Left lung (tissue), 10 donors: ENCODE measurements around the gene TRIM14. TPM values are rescaled to one million over a fixed set of nuclear protein-coding genes. Genes with fewer than 3 reads are reported as not detected.

ENCODE experiments used
- ATAC-seq: fragments of 200-7000 bp; cut with Tn5 transposase; one replicate; pipeline ENCODE4 v1.9.1; 2020; ENCODE audit warnings: moderate library complexity
- DNase-seq, 4 donors: peaks; one replicate each; pipeline ENCODE4 v3.0.0-alpha.2; 2013 to 2020
- H3K27ac ChIP-seq, 2 donors: fragments of 200-600 bp; sonication (generic) in 1 of 2; one replicate each; pipeline versions ENCODE4 v1.5.0 to v1.8.0; 2020 to 2021
- H3K27me3 ChIP-seq, 2 donors: fragments of 200-600 bp; sonication (generic) in 1 of 2; one replicate each; pipeline versions ENCODE4 v1.5.0 to v1.8.0; 2020 to 2021
- H3K36me3 ChIP-seq, 2 donors: fragments of 200-600 bp; sonication (generic) in 1 of 2; one replicate each; pipeline versions ENCODE4 v1.5.0 to v1.8.0; 2020 to 2021
- H3K4me1 ChIP-seq, 2 donors: fragments of 200-600 bp; one replicate each; pipeline ENCODE4 v1.8.0; 2021
- H3K4me3 ChIP-seq, 2 donors: fragments of 200-600 bp; sonication (generic) in 1 of 2; one replicate each; pipeline versions ENCODE4 v1.5.0 to v1.8.0; 2020 to 2021; ENCODE audit warnings: mild to moderate bottlenecking in 1 of 2
- H3K9me3 ChIP-seq, 2 donors: fragments of 200-600 bp; sonication (generic) in 1 of 2; one replicate each; pipeline versions ENCODE4 v1.5.0 to v1.8.0; 2020 to 2021
- CTCF ChIP-seq, 2 donors: fragments of 200-600 bp; sonication (generic) in 1 of 2; IDR thresholded peaks; one replicate each; pipeline versions ENCODE4 v1.5.0 to v1.8.0; 2021; ENCODE audit warnings: antibody characterized with exemption in 2 of 2
- intact Hi-C, 2 donors: fragments of 100-400 bp; cut with DNase I; formaldehyde crosslinking; loops; one replicate each; pipeline versions ENCODE4 v1.11.2 to v1.14.2; 2022
- polyA plus RNA-seq, 6 donors: library from polyadenylated mRNA; unstranded; fragments of 120-200 nt; gene quantifications; one replicate each; pipeline ENCODE4 v1.2.1, GENCODE V29; 2013; ENCODE audit not compliant: insufficient read length in 6 of 6
- total RNA-seq, 2 donors: library from RNA; stranded (reverse); fragmentation: NEBNext Ultra II Directional; extraction: Animal tissue kit (Norgen Biotek cat#: 25700); gene quantifications; one replicate each; pipeline ENCODE4 v1.2.1, GENCODE V29; 2021
- donor health status: DM: no; HTN: yes; CAD: no.
- donor health status: DM: no; HTN: no; CAD: no.

Gene TRIM14
- total and polyA plus RNA-seq, 8 donors: 9.0 to 37.2 (median 10.4) TPM

- ATAC-seq (no peak), DNase-seq (no peak)
- H3K9me3 ChIP-seq: no peaks in the 10 kb centered on the region
- H3K4me3 ChIP-seq: no peak overlapping the region
- H3K4me1 ChIP-seq: peaks cover 0 to 15% of the 10 kb centered on the region in 2 donors
- intact Hi-C loops: no loop called here
- H3K27me3 ChIP-seq: no peaks in the 10 kb centered on the region
- TF ChIP-seq CTCF (IDR thresholded peaks at IDR 0.05): no peak
- no peak overlapping the region for H3K27ac ChIP-seq
- no peaks in the 10 kb centered on the region for H3K36me3 ChIP-seq
Observed at GRCh38 chr9:98049288-98050072, 69.5 kb downstream of the TRIM14 start.

GRCh38 chr9:98047002-98047401, 72.0 kb downstream of the TRIM14 start:
- Histone ChIP-seq H3K9me3 (no peaks in the 10 kb centered on the region), H3K4me1 (peaks cover 0 to 15% of the 10 kb centered on the region in 2 donors), H3K27ac (no peak overlapping the region), H3K4me3 (no peak overlapping the region), H3K27me3 (no peaks in the 10 kb centered on the region), H3K36me3 (no peaks in the 10 kb centered on the region)
- intact Hi-C loops: no loop called here
- DNase-seq (no peak), ATAC-seq (no peak)
- TF ChIP-seq CTCF (IDR thresholded peaks at IDR 0.05): no peak

GRCh38 chr9:98046180-98046543, 72.9 kb downstream of the TRIM14 start:
- no peak for TF ChIP-seq CTCF (IDR thresholded peaks at IDR 0.05)
- DNase-seq: no peak
- Histone ChIP-seq H3K27me3 (no peaks in the 10 kb centered on the region), H3K36me3 (no peaks in the 10 kb centered on the region), H3K27ac (no peak overlapping the region), H3K4me1 (peaks cover 0 to 15% of the 10 kb centered on the region in 2 donors), H3K9me3 (no peaks in the 10 kb centered on the region), H3K4me3 (peak overlapping the region in 1 of 2 donors; percentile 8)
- intact Hi-C loops: no loop called here
- no peak for ATAC-seq

GRCh38 chr9:98045234-98046179, 73.5 kb downstream of the TRIM14 start:
- ATAC-seq (peak; percentile 70), DNase-seq (no peak)
- no peaks in the 10 kb centered on the region for H3K27me3 ChIP-seq
- peak overlapping the region in 1 of 2 donors; percentile 8 for H3K4me3 ChIP-seq
- peaks cover 0 to 15% of the 10 kb centered on the region in 2 donors for H3K4me1 ChIP-seq
- no peaks in the 10 kb centered on the region for H3K9me3 ChIP-seq
- no peak for TF ChIP-seq CTCF (IDR thresholded peaks at IDR 0.05)
- intact Hi-C loops: no loop called here
- H3K27ac ChIP-seq: peak overlapping the region in 1 of 2 donors; percentile 38
- no peaks in the 10 kb centered on the region for H3K36me3 ChIP-seq

GRCh38 chr9:98043915-98044314, 75.1 kb downstream of the TRIM14 start:
- H3K27ac ChIP-seq: no peak overlapping the region
- intact Hi-C loops: no loop called here
- no peaks in the 10 kb centered on the region for H3K27me3 ChIP-seq
- DNase-seq: no peak
- no peaks in the 10 kb centered on the region for H3K9me3 ChIP-seq
- H3K4me1 ChIP-seq: peaks cover 0 to 15% of the 10 kb centered on the region in 2 donors
- H3K36me3 ChIP-seq: no peaks in the 10 kb centered on the region
- no peak overlapping the region for H3K4me3 ChIP-seq
- no peak for TF ChIP-seq CTCF (IDR thresholded peaks at IDR 0.05)
- ATAC-seq: no peak
